IMR-90 (cell line): ENCODE data around the gene CCDC150.

Experiments
- CTCF ChIP-seq: conservative IDR thresholded peaks from 2 replicates; pipeline ENCODE4 v1.5.1; 2012; ENCODE audit warnings: mild to moderate bottlenecking, low read depth, low read length, improper control_type of control experiment
- MXI1 ChIP-seq: IDR thresholded peaks from 2 replicates; pipeline ENCODE4 v1.6.1; 2012; ENCODE audit warnings: low read depth, mild to moderate bottlenecking, low read length, moderate library complexity, borderline replicate concordance
- POLR2A ChIP-seq: IDR thresholded peaks from 2 replicates; pipeline ENCODE4 v1.6.1; 2012; ENCODE audit warnings: mild to moderate bottlenecking, low read depth, low read length

- TF ChIP-seq CTCF (no peak), POLR2A (no peak), MXI1 (no peak)
Measured at GRCh38 chr2:196742685-196743084, 103.2 kb downstream of the CCDC150 start.
